GM23338 (cell line): ENCODE measurements around the gene PHLDB2. TPM values are rescaled to one million over a fixed set of nuclear protein-coding genes. Genes with fewer than 3 reads are reported as not detected.

ENCODE experiments used
- ATAC-seq: fragments of 200-7000 bp; cut with Tn5 transposase; 3 replicates; pipeline ENCODE4 v1.9.1; 2020
- DNase-seq: peaks from one replicate; pipeline ENCODE4 v3.0.0-alpha.2; 2015; ENCODE audit warnings: low spot score
- H2AFZ ChIP-seq: fragments of 200-600 bp; sonication (generic); 2 replicates; pipeline ENCODE4 v1.8.0; 2016; ENCODE audit warnings: antibody characterized with exemption, mild to moderate bottlenecking, moderate library complexity
- H3F3A ChIP-seq: fragments of 200-600 bp; sonication (generic); replicated peaks from 2 replicates; pipeline ENCODE4 v1.8.0; 2017; ENCODE audit warnings: antibody characterized with exemption, mixed run types, low read depth
- H3K27ac ChIP-seq: fragments of 200-600 bp; sonication (generic); 2 replicates; pipeline ENCODE4 v1.6.1; 2016; ENCODE audit warnings: low read depth
- H3K27me3 ChIP-seq: fragments of 200-600 bp; sonication (generic); 2 replicates; pipeline ENCODE4 v1.8.0; 2016; ENCODE audit warnings: mild to moderate bottlenecking, mixed run types, moderate library complexity; ENCODE audit not compliant: insufficient read depth
- H3K36me3 ChIP-seq: fragments of 200-600 bp; sonication (generic); 2 replicates; pipeline ENCODE4 v1.8.0; 2016; ENCODE audit warnings: mild to moderate bottlenecking; ENCODE audit not compliant: insufficient read depth
- H3K4me1 ChIP-seq: fragments of 200-600 bp; sonication (generic); 2 replicates; pipeline ENCODE4 v1.8.0; 2016; ENCODE audit warnings: mild to moderate bottlenecking, moderate library complexity; ENCODE audit not compliant: insufficient read depth
- H3K4me2 ChIP-seq: fragments of 200-600 bp; sonication (generic); 2 replicates; pipeline ENCODE4 v1.7.1; 2017; ENCODE audit warnings: mixed run types
- H3K4me3 ChIP-seq: fragments of 200-600 bp; sonication (generic); 2 replicates; pipeline ENCODE4 v1.6.1; 2016; ENCODE audit warnings: mixed run types
- H3K79me2 ChIP-seq: fragments of 200-600 bp; sonication (generic); replicated peaks from 2 replicates; pipeline ENCODE4 v1.8.0; 2017; ENCODE audit warnings: mild to moderate bottlenecking; ENCODE audit not compliant: insufficient read depth
- H3K9me2 ChIP-seq: fragments of 200-600 bp; sonication (generic); 2 replicates; pipeline ENCODE4 v1.8.0; 2017; ENCODE audit not compliant: insufficient read depth
- H4K20me1 ChIP-seq: fragments of 200-600 bp; sonication (generic); replicated peaks from 2 replicates; pipeline ENCODE4 v1.8.0; 2017; ENCODE audit warnings: mild to moderate bottlenecking; ENCODE audit not compliant: insufficient read depth
- H3K27ac Mint-ChIP-seq: 2 replicates; pipeline ENCODE4 v1.8.0; 2020; ENCODE audit warnings: inconsistent platforms, mild to moderate bottlenecking, moderate library complexity, mixed read lengths
- H3K27me3 Mint-ChIP-seq: 3 replicates; pipeline ENCODE4 v1.8.0; 2022; ENCODE audit warnings: low read depth, mild to moderate bottlenecking, moderate library complexity, mixed read lengths, inconsistent platforms; ENCODE audit not compliant: insufficient read depth, poor library complexity
- H3K36me3 Mint-ChIP-seq: 3 replicates; pipeline ENCODE4 v1.8.0; 2021; ENCODE audit warnings: low read depth, mild to moderate bottlenecking, inconsistent platforms, moderate library complexity, mixed read lengths
- H3K4me1 Mint-ChIP-seq: 3 replicates; pipeline ENCODE4 v1.8.0; 2020; ENCODE audit warnings: mild to moderate bottlenecking, inconsistent platforms, mixed read lengths
- H3K4me3 Mint-ChIP-seq: 3 replicates; pipeline ENCODE4 v1.8.0; 2021; ENCODE audit warnings: moderate library complexity, mild to moderate bottlenecking, inconsistent platforms, mixed read lengths
- H3K9me3 Mint-ChIP-seq: 3 replicates; pipeline ENCODE4 v1.8.0; 2020; ENCODE audit warnings: moderate library complexity, mild to moderate bottlenecking, inconsistent platforms, mixed read lengths
- CREB1 ChIP-seq: fragments of 250-450 bp; sonication (Bioruptor Pico); IDR thresholded peaks from 2 replicates; pipeline ENCODE4 v1.5.0; 2020; ENCODE audit warnings: low read depth, mild to moderate bottlenecking, moderate library complexity
- EZH2 ChIP-seq: fragments of 200-600 bp; sonication (generic); IDR thresholded peaks from one replicate; pipeline ENCODE4 v1.8.0; 2017; ENCODE audit warnings: antibody characterized with exemption, mild to moderate bottlenecking, low read depth; ENCODE audit not compliant: unreplicated experiment
- EZH2phosphoT487 ChIP-seq: fragments of 200-600 bp; sonication (generic); IDR thresholded peaks from one replicate; pipeline ENCODE4 v1.8.1; 2018; ENCODE audit warnings: antibody characterized with exemption; ENCODE audit not compliant: unreplicated experiment
- JUNB ChIP-seq: IDR thresholded peaks from one replicate; pipeline ENCODE4 v1.6.1; 2016; ENCODE audit warnings: antibody characterized with exemption; ENCODE audit not compliant: unreplicated experiment
- NANOG ChIP-seq: IDR thresholded peaks from 2 replicates; pipeline ENCODE4 v1.6.1; 2016; ENCODE audit warnings: antibody characterized with exemption, borderline replicate concordance
- POLR2AphosphoS5 ChIP-seq: IDR thresholded peaks from 2 replicates; pipeline ENCODE4 v1.6.1; 2016; ENCODE audit warnings: antibody characterized with exemption, low read depth
- STAT1 ChIP-seq: IDR thresholded peaks from one replicate; pipeline ENCODE4 v1.6.1; 2016; ENCODE audit warnings: antibody characterized with exemption; ENCODE audit not compliant: unreplicated experiment
- ZNF114 ChIP-seq: fragments of 250-450 bp; sonication (Bioruptor Pico); IDR thresholded peaks from 2 replicates; pipeline ENCODE4 v1.5.0; 2020; ENCODE audit warnings: mild to moderate bottlenecking, moderate library complexity
- ZNF331 ChIP-seq: fragments of 250-450 bp; sonication (Bioruptor Pico); IDR thresholded peaks from 2 replicates; pipeline ENCODE4 v1.5.0; 2020; ENCODE audit warnings: low read depth, mild to moderate bottlenecking, moderate library complexity
- polyA plus RNA-seq: library from polyadenylated mRNA; unstranded; fragments of >200 nt; fragmentation: Nextera tagmentation; extraction: Ambion mirVana; gene quantifications from 2 replicates; pipeline ENCODE4 v1.2.1, GENCODE V29; 2016
- total RNA-seq: library from RNA; depleted of rRNA; stranded (reverse); fragments of >200 nt; shearing (Covaris generic); gene quantifications from 2 replicates; pipeline ENCODE4 v1.2.3, GENCODE V29; 2014
- TF ChIP-seq, protein P1 (sequence below): IDR thresholded peaks from 2 replicates; pipeline ENCODE4 v1.6.1; 2016; ENCODE audit warnings: antibody characterized with exemption
- TF ChIP-seq, protein P2 (sequence below): IDR thresholded peaks from one replicate; pipeline ENCODE4 v1.6.1; 2018; ENCODE audit warnings: antibody characterized with exemption; ENCODE audit not compliant: unreplicated experiment
- TF ChIP-seq, protein P3 (sequence below), 2 experiments: fragments of 200-600 bp in 1 of 2; sonication (generic) in 1 of 2; conservative IDR thresholded peaks; 2 replicates each; pipeline versions ENCODE4 v1.5.1 to v1.6.1; 2016 to 2017; ENCODE audit warnings: antibody characterized with exemption in 2 of 2, low read depth in 2 of 2, mild to moderate bottlenecking in 2 of 2, moderate library complexity in 1 of 2
- TF ChIP-seq, protein P4 (sequence below): fragments of 250-450 bp; sonication (Bioruptor Pico); IDR thresholded peaks from 2 replicates; pipeline ENCODE4 v1.5.0; 2020; ENCODE audit warnings: mild to moderate bottlenecking, moderate library complexity

Gene PHLDB2
- total and polyA plus RNA-seq, 2 experiments from 2014 or later, result 19.5 to 33.7 TPM

DNA sequence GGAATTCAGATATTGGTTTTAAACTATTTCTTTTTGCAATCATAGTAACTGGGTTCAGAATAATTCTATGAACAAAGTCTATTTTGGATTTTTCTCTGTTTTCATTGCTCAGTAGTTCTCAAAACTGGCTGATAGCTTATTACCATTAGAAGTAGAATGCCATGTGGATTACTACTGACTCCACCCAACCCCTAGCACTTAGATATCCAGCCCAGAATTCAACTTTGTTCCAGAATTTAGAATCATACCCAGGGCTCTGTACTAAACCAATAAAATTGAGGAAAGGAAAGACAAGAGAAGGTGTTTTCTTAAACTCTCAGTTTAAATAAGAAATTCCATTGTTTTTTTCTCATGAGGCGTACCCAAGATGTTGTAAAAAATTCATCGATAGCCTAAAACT lies 80.8 kb downstream of the PHLDB2 start:
- Histone ChIP-seq H3K4me1 (no peaks in the 10 kb centered on the region), H3K36me3 (peaks cover 12% of the 10 kb centered on the region), H3K9me2 (no peaks in the 10 kb centered on the region), H3F3A (no peaks in the 10 kb centered on the region), H3K4me3 (no peak overlapping the region), H4K20me1 (no peaks in the 10 kb centered on the region), H3K79me2 (no peaks in the 10 kb centered on the region), H2AFZ (no peak overlapping the region), H3K27ac (no peak overlapping the region), H3K27me3 (no peaks in the 10 kb centered on the region), H3K4me2 (no peak overlapping the region)
- H3K27me3 Mint-ChIP-seq, result no peaks in the 10 kb centered on the region
- H3K36me3 Mint-ChIP-seq, result peaks cover 14% of the 10 kb centered on the region; the same call in 2 of the 3 replicates
- ATAC-seq (no peak), DNase-seq (no peak)
- H3K4me3 Mint-ChIP-seq, result no peak overlapping the region
- no peaks in the 10 kb centered on the region for H3K4me1 Mint-ChIP-seq
- no peaks in the 10 kb centered on the region for H3K9me3 Mint-ChIP-seq
- H3K27ac Mint-ChIP-seq, result no peak overlapping the region
- no peak for TF ChIP-seq EZH2phosphoT487
- TF ChIP-seq NANOG, result no peak
- TF ChIP-seq POLR2AphosphoS5, result no peak
- TF ChIP-seq, protein P1, sequence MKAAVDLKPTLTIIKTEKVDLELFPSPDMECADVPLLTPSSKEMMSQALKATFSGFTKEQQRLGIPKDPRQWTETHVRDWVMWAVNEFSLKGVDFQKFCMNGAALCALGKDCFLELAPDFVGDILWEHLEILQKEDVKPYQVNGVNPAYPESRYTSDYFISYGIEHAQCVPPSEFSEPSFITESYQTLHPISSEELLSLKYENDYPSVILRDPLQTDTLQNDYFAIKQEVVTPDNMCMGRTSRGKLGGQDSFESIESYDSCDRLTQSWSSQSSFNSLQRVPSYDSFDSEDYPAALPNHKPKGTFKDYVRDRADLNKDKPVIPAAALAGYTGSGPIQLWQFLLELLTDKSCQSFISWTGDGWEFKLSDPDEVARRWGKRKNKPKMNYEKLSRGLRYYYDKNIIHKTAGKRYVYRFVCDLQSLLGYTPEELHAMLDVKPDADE, result no peak
- TF ChIP-seq ZNF114 (CRISPR knock-in tag), result no peak
- no peak for TF ChIP-seq ZNF331 (CRISPR knock-in tag)
- TF ChIP-seq, protein P2, sequence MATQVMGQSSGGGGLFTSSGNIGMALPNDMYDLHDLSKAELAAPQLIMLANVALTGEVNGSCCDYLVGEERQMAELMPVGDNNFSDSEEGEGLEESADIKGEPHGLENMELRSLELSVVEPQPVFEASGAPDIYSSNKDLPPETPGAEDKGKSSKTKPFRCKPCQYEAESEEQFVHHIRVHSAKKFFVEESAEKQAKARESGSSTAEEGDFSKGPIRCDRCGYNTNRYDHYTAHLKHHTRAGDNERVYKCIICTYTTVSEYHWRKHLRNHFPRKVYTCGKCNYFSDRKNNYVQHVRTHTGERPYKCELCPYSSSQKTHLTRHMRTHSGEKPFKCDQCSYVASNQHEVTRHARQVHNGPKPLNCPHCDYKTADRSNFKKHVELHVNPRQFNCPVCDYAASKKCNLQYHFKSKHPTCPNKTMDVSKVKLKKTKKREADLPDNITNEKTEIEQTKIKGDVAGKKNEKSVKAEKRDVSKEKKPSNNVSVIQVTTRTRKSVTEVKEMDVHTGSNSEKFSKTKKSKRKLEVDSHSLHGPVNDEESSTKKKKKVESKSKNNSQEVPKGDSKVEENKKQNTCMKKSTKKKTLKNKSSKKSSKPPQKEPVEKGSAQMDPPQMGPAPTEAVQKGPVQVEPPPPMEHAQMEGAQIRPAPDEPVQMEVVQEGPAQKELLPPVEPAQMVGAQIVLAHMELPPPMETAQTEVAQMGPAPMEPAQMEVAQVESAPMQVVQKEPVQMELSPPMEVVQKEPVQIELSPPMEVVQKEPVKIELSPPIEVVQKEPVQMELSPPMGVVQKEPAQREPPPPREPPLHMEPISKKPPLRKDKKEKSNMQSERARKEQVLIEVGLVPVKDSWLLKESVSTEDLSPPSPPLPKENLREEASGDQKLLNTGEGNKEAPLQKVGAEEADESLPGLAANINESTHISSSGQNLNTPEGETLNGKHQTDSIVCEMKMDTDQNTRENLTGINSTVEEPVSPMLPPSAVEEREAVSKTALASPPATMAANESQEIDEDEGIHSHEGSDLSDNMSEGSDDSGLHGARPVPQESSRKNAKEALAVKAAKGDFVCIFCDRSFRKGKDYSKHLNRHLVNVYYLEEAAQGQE, result no peak
- TF ChIP-seq, protein P3, sequence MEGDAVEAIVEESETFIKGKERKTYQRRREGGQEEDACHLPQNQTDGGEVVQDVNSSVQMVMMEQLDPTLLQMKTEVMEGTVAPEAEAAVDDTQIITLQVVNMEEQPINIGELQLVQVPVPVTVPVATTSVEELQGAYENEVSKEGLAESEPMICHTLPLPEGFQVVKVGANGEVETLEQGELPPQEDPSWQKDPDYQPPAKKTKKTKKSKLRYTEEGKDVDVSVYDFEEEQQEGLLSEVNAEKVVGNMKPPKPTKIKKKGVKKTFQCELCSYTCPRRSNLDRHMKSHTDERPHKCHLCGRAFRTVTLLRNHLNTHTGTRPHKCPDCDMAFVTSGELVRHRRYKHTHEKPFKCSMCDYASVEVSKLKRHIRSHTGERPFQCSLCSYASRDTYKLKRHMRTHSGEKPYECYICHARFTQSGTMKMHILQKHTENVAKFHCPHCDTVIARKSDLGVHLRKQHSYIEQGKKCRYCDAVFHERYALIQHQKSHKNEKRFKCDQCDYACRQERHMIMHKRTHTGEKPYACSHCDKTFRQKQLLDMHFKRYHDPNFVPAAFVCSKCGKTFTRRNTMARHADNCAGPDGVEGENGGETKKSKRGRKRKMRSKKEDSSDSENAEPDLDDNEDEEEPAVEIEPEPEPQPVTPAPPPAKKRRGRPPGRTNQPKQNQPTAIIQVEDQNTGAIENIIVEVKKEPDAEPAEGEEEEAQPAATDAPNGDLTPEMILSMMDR (conservative IDR thresholded peaks at IDR 0.05; ENCODE audit: low read depth in 2 of 2), result no peak
- no peak for TF ChIP-seq CREB1
- TF ChIP-seq JUNB, result no peak
- TF ChIP-seq EZH2, result no peak
- TF ChIP-seq, protein P4, sequence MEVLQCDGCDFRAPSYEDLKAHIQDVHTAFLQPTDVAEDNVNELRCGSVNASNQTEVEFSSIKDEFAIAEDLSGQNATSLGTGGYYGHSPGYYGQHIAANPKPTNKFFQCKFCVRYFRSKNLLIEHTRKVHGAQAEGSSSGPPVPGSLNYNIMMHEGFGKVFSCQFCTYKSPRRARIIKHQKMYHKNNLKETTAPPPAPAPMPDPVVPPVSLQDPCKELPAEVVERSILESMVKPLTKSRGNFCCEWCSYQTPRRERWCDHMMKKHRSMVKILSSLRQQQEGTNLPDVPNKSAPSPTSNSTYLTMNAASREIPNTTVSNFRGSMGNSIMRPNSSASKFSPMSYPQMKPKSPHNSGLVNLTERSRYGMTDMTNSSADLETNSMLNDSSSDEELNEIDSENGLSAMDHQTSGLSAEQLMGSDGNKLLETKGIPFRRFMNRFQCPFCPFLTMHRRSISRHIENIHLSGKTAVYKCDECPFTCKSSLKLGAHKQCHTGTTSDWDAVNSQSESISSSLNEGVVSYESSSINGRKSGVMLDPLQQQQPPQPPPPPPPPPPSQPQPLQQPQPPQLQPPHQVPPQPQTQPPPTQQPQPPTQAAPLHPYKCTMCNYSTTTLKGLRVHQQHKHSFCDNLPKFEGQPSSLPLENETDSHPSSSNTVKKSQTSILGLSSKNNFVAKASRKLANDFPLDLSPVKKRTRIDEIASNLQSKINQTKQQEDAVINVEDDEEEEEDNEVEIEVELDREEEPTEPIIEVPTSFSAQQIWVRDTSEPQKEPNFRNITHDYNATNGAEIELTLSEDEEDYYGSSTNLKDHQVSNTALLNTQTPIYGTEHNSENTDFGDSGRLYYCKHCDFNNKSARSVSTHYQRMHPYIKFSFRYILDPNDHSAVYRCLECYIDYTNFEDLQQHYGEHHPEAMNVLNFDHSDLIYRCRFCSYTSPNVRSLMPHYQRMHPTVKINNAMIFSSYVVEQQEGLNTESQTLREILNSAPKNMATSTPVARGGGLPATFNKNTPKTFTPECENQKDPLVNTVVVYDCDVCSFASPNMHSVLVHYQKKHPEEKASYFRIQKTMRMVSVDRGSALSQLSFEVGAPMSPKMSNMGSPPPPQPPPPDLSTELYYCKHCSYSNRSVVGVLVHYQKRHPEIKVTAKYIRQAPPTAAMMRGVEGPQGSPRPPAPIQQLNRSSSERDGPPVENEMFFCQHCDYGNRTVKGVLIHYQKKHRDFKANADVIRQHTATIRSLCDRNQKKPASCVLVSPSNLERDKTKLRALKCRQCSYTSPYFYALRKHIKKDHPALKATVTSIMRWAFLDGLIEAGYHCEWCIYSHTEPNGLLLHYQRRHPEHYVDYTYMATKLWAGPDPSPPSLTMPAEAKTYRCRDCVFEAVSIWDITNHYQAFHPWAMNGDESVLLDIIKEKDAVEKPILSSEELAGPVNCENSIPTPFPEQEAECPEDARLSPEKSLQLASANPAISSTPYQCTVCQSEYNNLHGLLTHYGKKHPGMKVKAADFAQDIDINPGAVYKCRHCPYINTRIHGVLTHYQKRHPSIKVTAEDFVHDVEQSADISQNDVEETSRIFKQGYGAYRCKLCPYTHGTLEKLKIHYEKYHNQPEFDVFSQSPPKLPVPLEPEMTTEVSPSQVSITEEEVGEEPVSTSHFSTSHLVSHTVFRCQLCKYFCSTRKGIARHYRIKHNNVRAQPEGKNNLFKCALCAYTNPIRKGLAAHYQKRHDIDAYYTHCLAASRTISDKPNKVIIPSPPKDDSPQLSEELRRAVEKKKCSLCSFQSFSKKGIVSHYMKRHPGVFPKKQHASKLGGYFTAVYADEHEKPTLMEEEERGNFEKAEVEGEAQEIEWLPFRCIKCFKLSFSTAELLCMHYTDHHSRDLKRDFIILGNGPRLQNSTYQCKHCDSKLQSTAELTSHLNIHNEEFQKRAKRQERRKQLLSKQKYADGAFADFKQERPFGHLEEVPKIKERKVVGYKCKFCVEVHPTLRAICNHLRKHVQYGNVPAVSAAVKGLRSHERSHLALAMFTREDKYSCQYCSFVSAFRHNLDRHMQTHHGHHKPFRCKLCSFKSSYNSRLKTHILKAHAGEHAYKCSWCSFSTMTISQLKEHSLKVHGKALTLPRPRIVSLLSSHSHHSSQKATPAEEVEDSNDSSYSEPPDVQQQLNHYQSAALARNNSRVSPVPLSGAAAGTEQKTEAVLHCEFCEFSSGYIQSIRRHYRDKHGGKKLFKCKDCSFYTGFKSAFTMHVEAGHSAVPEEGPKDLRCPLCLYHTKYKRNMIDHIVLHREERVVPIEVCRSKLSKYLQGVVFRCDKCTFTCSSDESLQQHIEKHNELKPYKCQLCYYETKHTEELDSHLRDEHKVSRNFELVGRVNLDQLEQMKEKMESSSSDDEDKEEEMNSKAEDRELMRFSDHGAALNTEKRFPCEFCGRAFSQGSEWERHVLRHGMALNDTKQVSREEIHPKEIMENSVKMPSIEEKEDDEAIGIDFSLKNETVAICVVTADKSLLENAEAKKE (CRISPR knock-in tag), result no peak
- TF ChIP-seq STAT1, result no peak
